ENCODE data around the gene SPTBN1. TPM values are rescaled to one million over a fixed set of nuclear protein-coding genes. Genes with fewer than 3 reads are reported as not detected.
A peak's percentile ranks its signal among the peaks of the same experiment; 100 is the strongest.

Gene SPTBN1
- total RNA-seq, 6 experiments from 2014 or later: 128 to 169 (median 159) TPM

DNA sequence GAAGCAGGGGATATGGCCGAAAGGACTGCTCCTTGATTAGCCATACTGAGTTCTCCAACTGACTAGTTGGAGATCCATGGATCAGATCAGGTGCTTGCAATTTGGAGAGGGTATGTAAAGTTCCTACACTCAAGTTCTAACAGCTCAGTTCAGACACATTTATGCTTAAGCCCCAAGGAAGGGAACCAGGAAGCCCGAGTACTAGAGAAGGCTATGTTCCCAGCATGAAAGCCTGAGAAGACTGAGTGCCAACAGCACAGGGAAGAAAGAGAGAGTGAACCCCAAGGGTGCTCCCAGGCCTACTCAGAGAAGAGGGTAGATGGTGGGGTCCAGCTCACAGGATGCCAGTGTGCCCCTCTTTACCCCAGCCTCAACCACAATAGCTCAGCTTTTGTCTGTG lies 16.1 kb upstream of the SPTBN1 start:
- Mint-ChIP-seq H3K27me3 (ENCODE audit: insufficient read depth) (peaks cover 10% of the 10 kb centered on the region), H3K4me1 (ENCODE audit: low read depth) (peaks cover 5% of the 10 kb centered on the region; the same call in 1 of the 2 replicates), H3K27ac (no peak overlapping the region), H3K9me3 (no peaks in the 10 kb centered on the region), H3K36me3 (ENCODE audit: low read depth) (no peaks in the 10 kb centered on the region), H3K4me3 (no peak overlapping the region)
- TF ChIP-seq, protein P1, sequence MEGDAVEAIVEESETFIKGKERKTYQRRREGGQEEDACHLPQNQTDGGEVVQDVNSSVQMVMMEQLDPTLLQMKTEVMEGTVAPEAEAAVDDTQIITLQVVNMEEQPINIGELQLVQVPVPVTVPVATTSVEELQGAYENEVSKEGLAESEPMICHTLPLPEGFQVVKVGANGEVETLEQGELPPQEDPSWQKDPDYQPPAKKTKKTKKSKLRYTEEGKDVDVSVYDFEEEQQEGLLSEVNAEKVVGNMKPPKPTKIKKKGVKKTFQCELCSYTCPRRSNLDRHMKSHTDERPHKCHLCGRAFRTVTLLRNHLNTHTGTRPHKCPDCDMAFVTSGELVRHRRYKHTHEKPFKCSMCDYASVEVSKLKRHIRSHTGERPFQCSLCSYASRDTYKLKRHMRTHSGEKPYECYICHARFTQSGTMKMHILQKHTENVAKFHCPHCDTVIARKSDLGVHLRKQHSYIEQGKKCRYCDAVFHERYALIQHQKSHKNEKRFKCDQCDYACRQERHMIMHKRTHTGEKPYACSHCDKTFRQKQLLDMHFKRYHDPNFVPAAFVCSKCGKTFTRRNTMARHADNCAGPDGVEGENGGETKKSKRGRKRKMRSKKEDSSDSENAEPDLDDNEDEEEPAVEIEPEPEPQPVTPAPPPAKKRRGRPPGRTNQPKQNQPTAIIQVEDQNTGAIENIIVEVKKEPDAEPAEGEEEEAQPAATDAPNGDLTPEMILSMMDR (IDR thresholded peaks at IDR 0.05): no peak
- no peak for DNase-seq

DNA sequence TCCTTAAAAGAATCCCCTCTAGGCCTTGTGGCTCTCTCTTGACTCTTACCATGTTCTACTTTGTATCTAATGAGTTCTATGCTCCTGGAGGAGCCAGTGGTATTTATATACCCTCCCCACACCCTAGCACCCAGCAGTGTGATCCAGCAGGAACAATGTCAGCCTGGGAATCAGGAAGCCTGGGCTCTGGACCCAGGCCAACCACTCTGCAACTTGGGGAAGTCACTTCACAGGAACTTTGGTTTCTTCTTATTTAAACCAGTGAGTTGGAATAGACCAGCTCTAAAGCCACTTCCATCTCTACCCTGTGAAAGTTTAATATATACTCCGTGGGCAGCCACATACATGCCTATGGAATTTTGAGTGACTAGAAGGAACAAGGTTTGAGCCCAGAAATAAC lies 11.6 kb upstream of the SPTBN1 start:
- Mint-ChIP-seq H3K36me3 (ENCODE audit: low read depth) (no peaks in the 10 kb centered on the region), H3K4me3 (no peak overlapping the region), H3K27ac (no peak overlapping the region), H3K9me3 (no peaks in the 10 kb centered on the region), H3K4me1 (ENCODE audit: low read depth) (peaks cover 5% of the 10 kb centered on the region; the same call in 1 of the 2 replicates), H3K27me3 (ENCODE audit: insufficient read depth) (peaks cover 5% of the 10 kb centered on the region; the same call in 1 of the 2 replicates)
- TF ChIP-seq, protein P1 (IDR thresholded peaks at IDR 0.05): no peak
- DNase-seq: no peak

DNA sequence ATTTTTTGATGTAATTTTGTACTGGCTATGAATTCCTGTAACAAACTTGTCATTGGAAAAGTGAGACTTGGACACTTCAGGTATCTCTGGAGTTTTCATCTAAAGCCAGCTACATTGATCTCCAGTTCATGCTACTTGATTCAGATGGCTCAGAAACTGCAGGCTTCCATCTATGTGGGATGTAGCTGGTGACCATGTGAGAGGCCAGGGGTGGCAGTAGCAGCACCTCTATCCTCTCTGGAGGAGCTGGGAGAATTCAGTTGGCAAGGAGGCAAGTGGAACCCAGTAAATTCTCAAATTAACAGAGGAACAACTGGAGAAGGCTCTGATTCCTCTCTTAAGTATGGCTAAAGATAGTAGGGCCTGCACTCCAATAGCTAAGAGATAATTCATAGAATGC lies 10.0 kb upstream of the SPTBN1 start:
- no peaks in the 10 kb centered on the region for H3K9me3 Mint-ChIP-seq
- no peaks in the 10 kb centered on the region for H3K36me3 Mint-ChIP-seq (ENCODE audit: low read depth)
- peaks cover 5% of the 10 kb centered on the region; the same call in 1 of the 2 replicates for H3K4me1 Mint-ChIP-seq (ENCODE audit: low read depth)
- DNase-seq: no peak
- no peak overlapping the region for H3K27ac Mint-ChIP-seq
- H3K4me3 Mint-ChIP-seq: no peak overlapping the region
- H3K27me3 Mint-ChIP-seq (ENCODE audit: insufficient read depth): no peaks in the 10 kb centered on the region; the same call in 1 of the 2 replicates
- TF ChIP-seq, protein P1 (IDR thresholded peaks at IDR 0.05): no peak

DNA sequence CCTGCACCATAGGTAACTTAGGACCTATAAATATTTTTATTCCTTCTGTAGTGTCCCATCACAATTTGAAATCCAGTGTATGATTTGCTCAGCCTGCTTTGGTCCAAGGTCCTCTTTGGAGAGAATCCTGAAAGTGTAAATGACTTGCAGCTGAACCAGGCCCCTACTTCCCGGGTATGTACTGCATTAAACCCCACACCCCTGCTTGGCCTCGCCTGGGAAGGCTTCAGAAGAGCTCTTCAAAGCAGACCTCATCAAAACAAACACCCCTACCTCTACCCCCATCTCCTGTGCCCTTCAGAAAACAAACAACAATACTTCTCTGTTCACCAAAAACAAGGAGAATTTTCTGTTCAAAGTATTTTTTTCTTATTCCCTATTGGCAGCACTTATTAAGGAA lies 9.5 kb upstream of the SPTBN1 start:
- TF ChIP-seq, protein P1 (IDR thresholded peaks at IDR 0.05): no peak
- H3K27ac Mint-ChIP-seq: no peak overlapping the region
- no peaks in the 10 kb centered on the region for H3K9me3 Mint-ChIP-seq
- no peak for DNase-seq
- no peaks in the 10 kb centered on the region for H3K36me3 Mint-ChIP-seq (ENCODE audit: low read depth)
- no peaks in the 10 kb centered on the region; the same call in 1 of the 2 replicates for H3K27me3 Mint-ChIP-seq (ENCODE audit: insufficient read depth)
- peaks cover 5% of the 10 kb centered on the region; the same call in 1 of the 2 replicates for H3K4me1 Mint-ChIP-seq (ENCODE audit: low read depth)
- H3K4me3 Mint-ChIP-seq: no peak overlapping the region

DNA sequence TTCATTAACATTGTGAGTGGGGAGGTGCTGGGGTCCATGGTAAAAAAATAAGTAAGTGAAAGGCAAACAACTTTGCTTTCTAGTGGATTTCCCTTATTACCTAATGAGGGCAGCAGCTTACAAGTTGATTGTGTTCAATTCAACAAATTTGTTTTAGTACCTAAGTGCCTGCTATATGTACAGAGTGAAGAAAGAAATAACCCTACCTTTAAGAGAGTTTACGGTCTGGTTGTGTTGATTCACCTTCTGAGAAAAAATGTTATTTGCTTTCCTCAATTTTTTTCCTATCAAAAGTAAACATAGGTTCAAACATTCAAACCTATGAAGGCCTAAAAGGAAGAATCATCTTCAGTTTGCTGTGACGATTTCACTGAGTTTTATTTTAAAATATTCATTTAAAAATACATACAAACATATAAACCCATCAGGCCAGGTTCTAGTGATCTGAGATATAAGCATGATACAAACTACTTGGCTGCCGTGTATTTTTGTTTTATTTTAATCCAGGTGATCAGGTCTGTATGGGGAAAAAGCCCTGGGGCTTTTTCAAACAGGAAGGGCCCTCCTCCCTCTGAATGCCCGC lies 1.5 kb upstream of the SPTBN1 start:
- Mint-ChIP-seq H3K27ac (no peak overlapping the region), H3K9me3 (no peaks in the 10 kb centered on the region)

More for the DNA sequence above, 1.5 kb upstream of the SPTBN1 start:
- TF ChIP-seq, protein P1 (IDR thresholded peaks at IDR 0.05): no peak
- Mint-ChIP-seq H3K36me3 (ENCODE audit: low read depth) (no peaks in the 10 kb centered on the region; the same call in 1 of the 2 replicates), H3K27me3 (ENCODE audit: insufficient read depth) (peaks cover 5% of the 10 kb centered on the region; the same call in 1 of the 2 replicates), H3K4me3 (peak overlapping the region; percentile 84), H3K4me1 (ENCODE audit: low read depth) (peaks cover 30% of the 10 kb centered on the region)
- no peak for DNase-seq
